ENCODE measurements around the gene PIN4.

The PIN4 gene

GRCh38 chrX:72142094-72142793, 39.3 kb upstream of the PIN4 start:
- no peak for TF ChIP-seq CTCF (conservative IDR thresholded peaks at IDR 0.05; ENCODE audit: low read depth, low read length)
- no peak for DNase-seq (ENCODE audit: low read depth)
- H3K4me3 ChIP-seq (ENCODE audit: low read length): no peak overlapping the region

- TF ChIP-seq CTCF (conservative IDR thresholded peaks at IDR 0.05; ENCODE audit: low read depth, low read length): no peak
- DNase-seq (ENCODE audit: low read depth): no peak
- no peak overlapping the region for H3K4me3 ChIP-seq (ENCODE audit: low read length)
Observed at GRCh38 chrX:72142794-72143608, 38.6 kb upstream of the PIN4 start.

GRCh38 chrX:72143609-72143907, 38.0 kb upstream of the PIN4 start:
- DNase-seq (ENCODE audit: low read depth): no peak
- no peak overlapping the region for H3K4me3 ChIP-seq (ENCODE audit: low read length)
- TF ChIP-seq CTCF (conservative IDR thresholded peaks at IDR 0.05; ENCODE audit: low read depth, low read length): no peak

- DNase-seq (ENCODE audit: low read depth): no peak
- no peak for TF ChIP-seq CTCF (conservative IDR thresholded peaks at IDR 0.05; ENCODE audit: low read depth, low read length)
- H3K4me3 ChIP-seq (ENCODE audit: low read length): no peak overlapping the region
Observed at GRCh38 chrX:72145181-72145580, 36.4 kb upstream of the PIN4 start.

GRCh38 chrX:72146527-72146926, 35.0 kb upstream of the PIN4 start:
- TF ChIP-seq CTCF (conservative IDR thresholded peaks at IDR 0.05; ENCODE audit: low read depth, low read length): no peak
- no peak for DNase-seq (ENCODE audit: low read depth)

GRCh38 chrX:72158773-72159172, 22.8 kb upstream of the PIN4 start:
- no peak for TF ChIP-seq CTCF (conservative IDR thresholded peaks at IDR 0.05; ENCODE audit: low read depth, low read length)
- DNase-seq (ENCODE audit: low read depth): no peak
- H3K4me3 ChIP-seq (ENCODE audit: low read length): no peak overlapping the region

More at GRCh38 chrX:72146527-72146926, 35.0 kb upstream of the PIN4 start:
- no peak overlapping the region for H3K4me3 ChIP-seq (ENCODE audit: low read length)

- no peak overlapping the region for H3K4me3 ChIP-seq (ENCODE audit: low read length)
- no peak for DNase-seq (ENCODE audit: low read depth)
- TF ChIP-seq CTCF (conservative IDR thresholded peaks at IDR 0.05; ENCODE audit: low read depth, low read length): no peak
Observed at GRCh38 chrX:72159769-72160168, 21.8 kb upstream of the PIN4 start.
